Head of caudate nucleus (tissue), 42 donors: ENCODE measurements around the gene ADO.

Experiments
- DNase-seq, 42 donors: peaks; one replicate each; pipeline versions ENCODE4 v3.0.0 to v3.0.0-alpha.2; 2020 to 2021; ENCODE audit warnings: mixed read lengths in 7 of 42
- intact Hi-C: fragments of 100-400 bp; cut with DNase I; formaldehyde crosslinking; loops from one replicate; pipeline ENCODE4 v1.15.0; 2022

ADO gene

GRCh38 chr10:62815381-62816075 is 11.0 kb downstream of the ADO start:
- intact Hi-C loops: loop anchor here (5.0 to 10.0 kb wide), 2 partner anchors 203 to 221 kb away; no protein-coding TSS in a partner anchor

GRCh38 chr10:62816076-62816330 is 11.5 kb downstream of the ADO start:
- DNase-seq: no peak
- intact Hi-C loops: loop anchor here (5.0 to 10.0 kb wide), 2 partner anchors 204 to 221 kb away; no protein-coding TSS in a partner anchor

More at GRCh38 chr10:62815381-62816075, 11.0 kb downstream of the ADO start:
- DNase-seq: peak in 15 of 42 donors; percentile 11 to 46 (median 30)

- peak; percentile 88 to 99 (median 95) for DNase-seq
- intact Hi-C loops: loop anchor here (1.0 to 10.0 kb wide), 3 partner anchors 12 to 222 kb away; partner anchors contain the start of gene ADO
These were observed 12.0 kb downstream of the ADO start, which contains the start of gene EGR2 for GRCh38 chr10:62816331-62817120. Gene EGR2 (minus strand): TSS chr10:62816366. CDS start chr10:62816029, 337 bp downstream.

- peak in 36 of 42 donors; percentile 13 to 76 (median 54) for DNase-seq
- intact Hi-C loops: loop anchor here (1.0 to 10.0 kb wide), 3 partner anchors 13 to 222 kb away; partner anchors contain the start of gene ADO
These were observed 12.7 kb downstream of the ADO start for GRCh38 chr10:62817121-62817765.

- intact Hi-C loops: loop anchor here (1.0 to 10.0 kb wide), 3 partner anchors 14 to 223 kb away; partner anchors contain the start of gene ADO
- peak in 40 of 42 donors; percentile 25 to 84 (median 64) for DNase-seq
These were observed 13.4 kb downstream of the ADO start for GRCh38 chr10:62817766-62818425.

GRCh38 chr10:62818426-62819011 is 14.0 kb downstream of the ADO start:
- intact Hi-C loops: loop anchor here (5.0 to 10.0 kb wide), 2 partner anchors 206 to 224 kb away; no protein-coding TSS in a partner anchor
- DNase-seq: peak in 35 of 42 donors; percentile 18 to 72 (median 43)

- DNase-seq: peak in 1 of 42 donors; percentile 28
- intact Hi-C loops: loop anchor here (5.0 to 10.0 kb wide), 2 partner anchors 207 to 225 kb away; no protein-coding TSS in a partner anchor
These were observed 14.8 kb downstream of the ADO start for GRCh38 chr10:62819141-62819920.

- intact Hi-C loops: no loop called here
- no peak for DNase-seq
These were observed 16.1 kb downstream of the ADO start for GRCh38 chr10:62820586-62820985.

GRCh38 chr10:62826273-62826672 is 21.8 kb downstream of the ADO start:
- intact Hi-C loops: no loop called here
- no peak for DNase-seq

GRCh38 chr10:62829622-62830021 is 25.1 kb downstream of the ADO start:
- intact Hi-C loops: no loop called here
- no peak for DNase-seq

GRCh38 chr10:62830679-62831078 is 26.2 kb downstream of the ADO start:
- peak in 7 of 42 donors; percentile 13 to 26 (median 17) for DNase-seq
- intact Hi-C loops: no loop called here

- intact Hi-C loops: no loop called here
These were observed 26.8 kb downstream of the ADO start for GRCh38 chr10:62831346-62831745.

GRCh38 chr10:62839590-62839989 is 35.1 kb downstream of the ADO start:
- intact Hi-C loops: no loop called here
- DNase-seq: no peak

More at GRCh38 chr10:62831346-62831745, 26.8 kb downstream of the ADO start:
- DNase-seq: peak in 1 of 42 donors; percentile 36

- no peak for DNase-seq
- intact Hi-C loops: no loop called here
These were observed 38.5 kb downstream of the ADO start for GRCh38 chr10:62842983-62843382.

GRCh38 chr10:62843600-62843999 is 39.1 kb downstream of the ADO start:
- DNase-seq: no peak
- intact Hi-C loops: no loop called here

GRCh38 chr10:62844280-62845011 is 39.9 kb downstream of the ADO start:
- intact Hi-C loops: no loop called here
- DNase-seq: no peak

- intact Hi-C loops: no loop called here
- no peak for DNase-seq
These were observed 42.9 kb downstream of the ADO start for GRCh38 chr10:62847433-62847832.
